CD4-positive, alpha-beta T cell treated with Interleukin-15 for 1 hour (primary cell): ENCODE measurements around the gene PKP3.
"Not testable (repeated sequence)": the region's sequence is repeated elsewhere in the genome, so short reads cannot be mapped to it uniquely, and the experiment has no call there.

ENCODE experiments used
- DNase-seq: peaks from one replicate; pipeline ENCODE4 v3.0.0-alpha.2; 2020

The PKP3 gene

GRCh38 chr11:394034-394857 lies at the start of gene PKP3:
Gene PKP3 (plus strand): TSS chr11:394209. CDS start chr11:394293, 84 bp downstream.
- no peak for DNase-seq

GRCh38 chr11:344836-345578 lies 49.0 kb upstream of the PKP3 start:
- DNase-seq = no peak

- no peak for DNase-seq
Measured at GRCh38 chr11:346529-346928, 47.5 kb upstream of the PKP3 start.

GRCh38 chr11:349270-349954 lies 44.6 kb upstream of the PKP3 start:
- DNase-seq = not testable (repeated sequence)

- not testable (repeated sequence) for DNase-seq
Measured at GRCh38 chr11:350033-350722, 43.8 kb upstream of the PKP3 start.

- peak; percentile 34 for DNase-seq
Measured at GRCh38 chr11:350723-351255, 43.2 kb upstream of the PKP3 start.

GRCh38 chr11:351411-351810 lies 42.6 kb upstream of the PKP3 start:
- no peak for DNase-seq

- DNase-seq = no peak
Measured at GRCh38 chr11:352456-353031, 41.5 kb upstream of the PKP3 start.

GRCh38 chr11:353179-353873 lies 40.7 kb upstream of the PKP3 start:
- no peak for DNase-seq

GRCh38 chr11:355581-356458 lies 38.2 kb upstream of the PKP3 start:
- DNase-seq = peak; percentile 87

- DNase-seq = no peak
Measured at GRCh38 chr11:356610-357009, 37.4 kb upstream of the PKP3 start.

GRCh38 chr11:357582-357981 lies 36.4 kb upstream of the PKP3 start:
- no peak for DNase-seq

- no peak for DNase-seq
Measured at GRCh38 chr11:358129-358800, 35.7 kb upstream of the PKP3 start.

GRCh38 chr11:359181-359714 lies 34.8 kb upstream of the PKP3 start:
- DNase-seq = no peak

GRCh38 chr11:360326-361280 lies 33.4 kb upstream of the PKP3 start:
- DNase-seq = no peak

GRCh38 chr11:362642-363442 lies 31.2 kb upstream of the PKP3 start:
- no peak for DNase-seq

GRCh38 chr11:363443-363805 lies 30.6 kb upstream of the PKP3 start:
- not testable (repeated sequence) for DNase-seq
